GM18502 (cell line): Measurements from ENCODE around the gene SPDEF.

Experiments used
- ATAC-seq: cut with Tn5 transposase; IDR thresholded peaks from one replicate; pipeline ENCODE4 v1.9.1; 2021; ENCODE audit warnings: mild to moderate bottlenecking; ENCODE audit not compliant: unreplicated experiment, poor library complexity

The SPDEF gene

DNA sequence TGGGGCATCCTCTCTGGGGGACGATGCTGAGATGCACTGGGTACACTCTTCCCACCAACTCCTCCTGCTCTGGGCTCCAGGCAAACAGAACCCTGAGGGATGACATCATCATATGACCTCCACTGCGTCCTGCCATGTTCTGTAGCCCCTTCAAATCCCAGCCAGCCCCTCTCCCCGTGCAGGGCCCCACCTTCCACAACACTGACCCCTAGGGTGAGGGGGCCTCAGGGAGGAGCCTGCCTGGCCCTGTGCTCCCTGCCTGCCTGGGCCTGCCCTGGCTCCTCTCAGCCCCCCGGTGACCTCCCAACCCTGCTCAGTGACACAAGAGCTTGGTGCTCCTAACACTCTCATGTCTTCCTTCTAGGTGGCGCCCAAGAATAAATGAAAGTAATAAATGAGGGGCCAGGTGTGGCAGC, 9.6 kb upstream of the SPDEF start:
- no peak for ATAC-seq

DNA sequence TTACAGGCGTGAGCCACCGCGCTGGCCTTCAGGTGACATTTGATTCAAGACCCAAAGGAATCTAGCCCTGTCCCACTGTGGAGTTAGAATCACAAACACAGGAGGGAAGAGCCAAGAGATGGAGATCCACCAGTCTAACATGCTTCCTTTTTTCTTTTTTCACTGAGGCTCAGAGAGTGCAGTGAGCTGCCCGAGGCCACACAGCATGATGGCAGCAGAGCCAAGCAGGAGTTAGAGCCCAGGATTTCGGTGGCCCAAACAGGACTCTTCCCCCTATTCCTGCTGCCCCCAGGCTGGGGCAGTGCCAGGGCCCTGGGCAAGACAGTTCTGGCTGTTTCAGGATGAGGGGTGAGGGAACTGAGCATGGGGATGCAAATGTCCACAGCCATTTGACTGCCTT, 8.1 kb upstream of the SPDEF start:
- ATAC-seq, result no peak

- ATAC-seq, result no peak
These were observed 7.4 kb upstream of the SPDEF start for GRCh38 chr6:34563513-34563870.

DNA sequence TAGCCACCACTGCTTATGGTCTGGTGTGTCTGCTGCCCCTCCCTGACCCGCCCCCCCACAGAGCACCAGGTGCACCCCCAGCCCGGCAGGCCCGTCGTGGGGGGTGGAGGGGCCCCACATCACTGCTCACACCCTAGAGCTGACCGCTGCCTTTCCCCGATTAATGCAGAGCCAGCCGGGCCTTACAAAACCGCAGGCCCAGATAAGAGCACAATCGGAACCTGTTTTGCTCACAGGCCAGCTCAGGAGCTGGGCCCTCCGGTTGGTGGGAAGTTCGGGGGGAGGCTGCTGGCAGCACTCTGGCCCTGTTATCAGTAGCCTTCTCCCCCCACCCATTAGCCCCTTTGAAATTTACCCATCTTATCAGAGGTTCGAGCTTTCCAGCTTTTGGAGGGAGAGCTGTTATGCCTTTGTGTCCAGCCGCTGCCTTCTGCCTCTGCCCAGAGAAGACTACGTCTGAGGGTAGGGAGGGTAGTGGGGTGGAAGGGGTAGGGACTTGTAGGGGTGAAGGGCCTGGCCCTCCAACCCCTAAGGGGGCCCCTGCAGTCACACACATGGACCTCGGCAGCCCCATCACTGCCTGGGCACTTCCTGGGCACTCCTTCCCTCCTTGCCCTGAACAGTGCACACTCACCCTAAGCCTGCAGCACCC, 6.9 kb upstream of the SPDEF start:
- ATAC-seq, result no peak

- no peak for ATAC-seq
These were observed 6.2 kb upstream of the SPDEF start for GRCh38 chr6:34562350-34562749.

- ATAC-seq, result no peak
These were observed 5.0 kb upstream of the SPDEF start for GRCh38 chr6:34561227-34561530.

DNA sequence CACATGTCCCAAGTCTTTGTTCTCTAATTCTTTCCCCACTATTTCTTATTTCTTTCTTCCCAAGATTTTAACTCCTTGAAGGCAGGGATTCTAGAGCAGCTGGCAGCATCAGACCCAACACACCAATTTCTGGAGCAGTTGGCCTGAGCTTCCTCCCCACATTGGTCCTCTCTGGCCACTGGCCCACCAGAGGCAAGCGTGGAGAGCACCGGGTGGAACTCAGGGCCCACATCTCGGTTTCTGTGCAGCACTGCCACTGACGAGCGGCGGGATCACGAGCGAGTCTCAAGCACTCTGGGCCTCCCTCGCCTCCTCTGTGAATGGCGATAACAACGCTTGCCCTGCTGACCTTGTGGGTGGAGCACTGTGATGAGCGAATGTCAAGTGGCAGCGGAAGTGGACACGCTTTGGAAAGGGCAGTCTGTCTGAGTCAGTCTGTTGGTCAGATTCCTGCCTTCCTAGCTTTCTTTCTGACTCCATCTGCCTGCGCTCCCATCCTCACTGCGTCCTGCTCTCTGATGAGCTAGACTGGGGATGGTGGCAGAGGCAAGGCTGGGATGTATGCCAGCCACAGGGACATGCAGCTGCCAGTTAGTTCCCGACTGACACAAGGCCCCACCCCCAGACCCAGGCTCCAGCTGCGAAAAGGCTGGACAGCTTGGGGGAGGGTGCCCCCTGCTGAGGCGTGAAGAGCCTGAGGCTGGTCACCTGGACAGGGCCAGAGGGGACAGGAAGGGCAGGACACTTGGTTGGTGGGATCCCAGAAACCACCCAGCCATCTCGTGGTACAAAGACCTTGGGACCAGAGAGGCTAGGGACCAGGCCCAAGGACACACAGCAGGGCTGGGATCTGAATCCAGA, 4.5 kb upstream of the SPDEF start:
- no peak for ATAC-seq

- ATAC-seq, result no peak
These were observed 3.7 kb upstream of the SPDEF start for GRCh38 chr6:34559651-34560365.

- ATAC-seq, result no peak
These were observed 2.1 kb upstream of the SPDEF start for GRCh38 chr6:34558172-34558714.

DNA sequence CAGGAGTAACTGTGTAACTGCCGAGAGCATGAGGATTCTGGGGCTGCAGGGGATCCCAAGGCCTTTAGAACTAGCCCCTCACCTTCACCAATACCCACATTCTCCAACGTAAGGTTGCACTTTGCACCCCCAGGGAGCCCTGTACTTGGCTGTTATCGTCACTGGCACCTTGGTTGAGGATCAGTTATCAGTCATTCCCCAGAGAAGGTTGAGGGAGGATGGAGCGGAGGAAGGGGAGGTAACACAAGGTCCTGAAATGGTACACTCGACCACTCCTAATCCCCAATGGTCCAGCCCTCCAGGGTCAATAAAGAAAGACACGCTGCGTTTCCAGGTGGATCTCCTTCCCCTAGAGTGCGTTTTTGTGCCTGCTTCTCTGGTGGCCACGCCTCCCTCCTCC, 1.1 kb upstream of the SPDEF start:
- ATAC-seq, result no peak

- no peak for ATAC-seq
These were observed 364 bp upstream of the SPDEF start for GRCh38 chr6:34556493-34556892.

DNA sequence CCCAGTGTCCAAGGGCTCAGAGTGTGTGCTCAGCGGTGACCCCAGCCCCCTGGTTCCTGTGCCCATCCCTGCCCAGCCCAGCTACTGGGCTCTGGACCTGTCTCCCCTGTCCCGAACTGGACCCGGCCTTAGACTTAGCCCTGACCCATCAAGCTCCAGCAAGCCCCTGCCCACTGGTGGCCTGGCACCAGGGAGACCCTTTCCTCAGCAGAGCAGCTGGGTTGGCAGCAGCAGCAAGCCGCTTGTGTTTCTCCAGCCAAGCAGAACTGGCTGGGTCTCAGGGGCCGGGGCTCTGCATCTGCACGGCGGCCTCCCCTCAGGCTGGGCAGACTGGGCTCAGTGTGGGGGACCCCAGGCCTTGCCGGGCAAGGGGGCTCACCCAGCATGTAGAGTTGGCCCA, 801 bp downstream of the SPDEF start:
- ATAC-seq, result no peak

GRCh38 chr6:34555007-34555322, 1.2 kb downstream of the SPDEF start:
- no peak for ATAC-seq

DNA sequence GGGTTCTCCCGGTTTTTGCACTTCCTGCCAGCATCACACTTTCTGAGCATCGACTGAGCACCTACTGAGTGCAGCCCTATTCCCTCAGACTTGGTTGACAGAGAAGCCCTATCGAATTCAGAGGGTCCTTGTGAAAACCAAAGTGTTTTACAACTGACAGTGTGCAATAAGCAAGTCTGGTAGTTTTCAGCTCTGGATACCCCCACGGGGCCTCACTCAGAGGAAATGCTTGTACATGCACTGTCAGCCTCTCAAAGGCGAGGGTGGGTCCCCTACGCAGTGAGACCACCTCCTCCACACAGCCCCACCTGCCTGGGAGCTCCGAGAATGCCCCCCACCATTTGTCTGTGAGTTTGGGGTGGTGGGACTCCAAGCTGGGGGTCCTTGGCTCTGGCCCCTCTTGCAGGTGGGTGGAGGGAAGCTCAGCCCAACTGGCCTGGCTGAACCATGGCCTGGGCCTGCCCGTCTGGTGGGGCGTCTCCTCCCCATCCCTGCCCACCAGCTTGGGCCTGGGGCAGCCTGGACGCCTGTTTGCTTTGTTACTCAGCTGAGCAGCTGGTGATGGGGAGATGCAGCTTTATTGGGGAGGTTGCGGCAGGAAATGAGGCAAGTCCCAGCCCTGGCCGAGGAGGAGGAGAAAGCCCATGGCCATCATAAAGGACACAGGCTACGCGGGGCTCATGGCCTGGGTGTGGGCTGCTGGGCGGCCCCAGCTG, 1.7 kb downstream of the SPDEF start:
- no peak for ATAC-seq

GRCh38 chr6:34553750-34554149, 2.4 kb downstream of the SPDEF start:
- ATAC-seq, result no peak

DNA sequence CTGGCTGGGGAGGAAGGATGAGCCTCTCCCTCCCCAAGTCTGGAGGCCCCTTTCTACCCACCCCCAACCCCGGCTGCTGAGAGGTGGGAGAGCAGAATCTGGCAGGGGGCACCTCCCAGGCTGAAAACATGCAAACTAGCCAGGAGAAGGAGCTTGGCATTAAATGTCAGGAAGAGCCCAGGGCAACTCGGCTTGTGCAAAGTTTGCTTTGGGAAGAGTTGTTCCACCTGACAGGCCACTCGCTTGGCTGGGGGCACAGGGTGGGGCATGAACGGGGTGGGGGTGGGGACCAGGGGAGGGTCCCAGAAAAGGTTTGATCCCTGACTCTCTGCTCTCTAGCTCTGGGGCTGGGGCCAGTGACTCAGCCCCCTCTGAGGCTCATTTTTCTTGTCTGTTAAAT, 3.0 kb downstream of the SPDEF start:
- ATAC-seq, result no peak

DNA sequence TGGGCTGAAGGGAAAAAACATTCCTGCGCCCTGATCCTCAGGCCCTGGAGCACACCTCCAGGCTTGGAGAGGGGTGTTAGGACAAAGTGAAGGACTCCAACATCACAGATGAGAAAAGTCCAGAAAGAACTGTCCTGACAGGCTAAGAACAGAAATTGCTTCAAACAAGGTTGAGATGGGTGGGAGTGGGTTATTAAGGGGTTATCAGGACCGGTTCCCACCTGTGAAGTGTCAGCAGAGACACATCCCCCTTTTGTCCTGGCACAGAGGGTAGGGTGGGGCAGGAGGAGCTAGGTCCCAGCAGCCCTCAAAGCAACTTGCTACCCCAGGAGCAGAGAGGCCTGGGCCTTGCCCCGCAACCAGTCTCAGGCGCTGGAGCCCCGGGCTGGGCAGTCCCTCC, 3.5 kb downstream of the SPDEF start:
- no peak for ATAC-seq

DNA sequence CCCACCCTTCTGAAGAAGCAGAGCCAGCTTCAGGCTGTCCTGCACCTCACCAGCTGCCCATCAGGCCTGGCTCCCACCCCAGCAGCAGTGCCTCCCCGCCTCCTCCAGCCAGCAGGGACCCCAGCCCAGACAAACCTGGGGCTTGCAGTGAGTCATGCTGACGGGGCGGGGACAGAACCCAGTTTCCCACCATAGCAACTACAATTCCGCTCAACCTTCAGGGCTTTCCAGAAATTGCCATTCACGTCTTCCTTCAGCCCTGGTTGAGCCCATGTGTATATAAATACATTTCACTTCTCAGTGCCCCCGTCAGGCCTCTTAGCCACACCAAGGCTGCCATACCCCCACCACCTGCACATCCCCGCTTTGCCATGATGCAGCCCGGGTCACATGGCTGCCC, 4.4 kb downstream of the SPDEF start:
- no peak for ATAC-seq

- ATAC-seq, result no peak
These were observed 6.3 kb downstream of the SPDEF start for GRCh38 chr6:34549804-34550202.

DNA sequence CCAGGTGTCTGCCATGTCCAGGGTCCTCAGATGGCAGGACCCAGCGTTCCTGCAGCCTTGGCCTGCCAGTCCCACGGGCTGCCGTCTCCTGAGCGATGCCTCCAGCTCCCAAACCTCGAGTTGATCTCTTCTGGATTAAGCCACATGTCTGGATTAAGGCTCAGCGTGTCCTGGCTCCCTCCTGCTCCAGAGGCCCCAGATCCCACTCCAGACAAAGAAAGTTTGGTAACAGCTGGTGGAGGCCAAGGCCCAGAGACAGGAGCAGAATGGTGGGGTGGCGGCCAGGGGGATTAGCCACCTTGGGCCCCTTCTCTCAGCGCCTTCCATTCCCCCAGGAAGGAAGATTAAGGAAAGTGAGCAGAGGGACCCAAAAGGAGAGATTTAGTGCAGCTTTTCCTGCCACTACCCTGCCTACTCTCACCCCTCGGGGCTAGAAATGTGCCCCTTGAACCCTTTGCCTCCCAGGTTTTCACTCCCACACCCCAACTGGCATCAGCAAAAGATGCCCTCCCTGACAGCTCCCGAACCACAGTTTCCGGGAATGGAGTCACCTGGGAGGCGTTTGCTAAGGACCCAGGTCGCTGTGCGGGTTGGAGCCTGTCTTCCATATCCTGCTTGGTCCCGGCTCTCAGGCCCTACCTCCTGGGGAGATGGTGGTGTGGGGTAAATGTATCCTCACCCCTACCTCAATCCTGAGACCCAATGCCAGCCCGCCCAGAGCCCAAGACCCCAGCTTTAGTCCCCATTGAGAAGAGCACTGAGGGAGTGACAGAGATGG, 6.9 kb downstream of the SPDEF start:
- ATAC-seq, result no peak
